GM13976 (cell line): ENCODE data around the gene UTS2B.

ENCODE experiments used
- DNase-seq: peaks from one replicate; pipeline ENCODE4 v3.0.0; 2012; ENCODE audit warnings: low spot score
- CTCF ChIP-seq: IDR thresholded peaks from 2 replicates; pipeline ENCODE4 v1.5.1; 2012; ENCODE audit warnings: borderline replicate concordance, mild to moderate bottlenecking; ENCODE audit not compliant: insufficient read depth; ENCODE audit errors: extremely low read depth, missing control alignments, control extremely low read depth
- in situ Hi-C: fragments of 300-500 bp; cut with MboI; formaldehyde crosslinking; loops from one replicate; pipeline ENCODE4 v1.12.0; 2022; ENCODE audit warnings: low sequenced_read_pairs, mixed read lengths, inconsistent platforms; ENCODE audit not compliant: unreplicated experiment

UTS2B gene

GRCh38 chr3:191294291-191294690, 36.0 kb downstream of the UTS2B start:
- DNase-seq: no peak
- in situ Hi-C loops: loop anchor here (5.0 kb wide), 1 partner anchor 47 kb away; no protein-coding TSS in a partner anchor
- TF ChIP-seq CTCF: no peak

- in situ Hi-C loops: loop anchor here (5.0 kb wide), 1 partner anchor 45 kb away; no protein-coding TSS in a partner anchor
- TF ChIP-seq CTCF: no peak
- no peak for DNase-seq
Measured at GRCh38 chr3:191292243-191293015, 37.9 kb downstream of the UTS2B start.

GRCh38 chr3:191290311-191291025, 39.9 kb downstream of the UTS2B start:
- in situ Hi-C loops: loop anchor here (5.0 kb wide), 1 partner anchor 43 kb away; no protein-coding TSS in a partner anchor
- peak; percentile 54 for DNase-seq
- no peak for TF ChIP-seq CTCF

GRCh38 chr3:191283400-191283799, 46.9 kb downstream of the UTS2B start:
- DNase-seq: no peak
- TF ChIP-seq CTCF: no peak
- in situ Hi-C loops: no loop called here

GRCh38 chr3:191282251-191283185, 47.8 kb downstream of the UTS2B start:
- in situ Hi-C loops: no loop called here
- TF ChIP-seq CTCF: no peak
- no peak for DNase-seq

- in situ Hi-C loops: no loop called here
- no peak for DNase-seq
- TF ChIP-seq CTCF: no peak
Measured at GRCh38 chr3:191280882-191281281, 49.4 kb downstream of the UTS2B start.
